Posterior cingulate gyrus (tissue), 11 donors: ENCODE results near the gene KLHL34.

ENCODE experiments used
- DNase-seq, 10 donors: peaks; one replicate each; pipeline versions ENCODE4 v3.0.0 to v3.0.0-alpha.2; 2020 to 2021; ENCODE audit warnings: mixed read lengths in 3 of 10
- intact Hi-C: fragments of 100-400 bp; cut with DNase I; formaldehyde crosslinking; loops from one replicate; pipeline ENCODE4 v1.15.1; 2023

The KLHL34 gene

GRCh38 chrX:21658152-21658737 lies at the start of gene KLHL34:
KLHL34 (minus strand) TSS chrX:21658330; CDS start chrX:21657788, 542 bp downstream.
- peak in 4 of 10 donors; percentile 8 to 79 (median 71) for DNase-seq
- intact Hi-C loops: no loop called here

- intact Hi-C loops: no loop called here
- no peak for DNase-seq
Measured at GRCh38 chrX:21705225-21705624, 47.1 kb upstream of the KLHL34 start.

DNA sequence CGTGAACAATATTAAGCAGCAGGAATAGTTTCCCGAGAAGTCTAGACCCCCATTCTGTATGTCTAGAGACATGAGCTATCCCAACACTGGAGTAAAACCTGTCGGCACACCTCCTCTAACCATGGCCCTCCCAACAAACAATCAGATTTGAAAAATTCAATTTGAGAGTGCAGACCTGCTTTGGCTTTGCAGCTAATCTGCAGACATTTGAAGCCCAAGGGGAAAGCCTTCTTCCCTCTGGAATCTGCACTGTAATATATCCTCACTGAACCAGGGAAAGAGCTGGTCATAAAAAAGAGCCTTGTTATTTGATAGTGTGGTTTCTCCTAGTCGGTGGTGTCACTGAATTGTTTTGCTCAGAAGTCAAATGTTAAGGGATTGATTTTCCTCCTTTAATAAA lies 44.6 kb upstream of the KLHL34 start:
- intact Hi-C loops: no loop called here
- no peak for DNase-seq

DNA sequence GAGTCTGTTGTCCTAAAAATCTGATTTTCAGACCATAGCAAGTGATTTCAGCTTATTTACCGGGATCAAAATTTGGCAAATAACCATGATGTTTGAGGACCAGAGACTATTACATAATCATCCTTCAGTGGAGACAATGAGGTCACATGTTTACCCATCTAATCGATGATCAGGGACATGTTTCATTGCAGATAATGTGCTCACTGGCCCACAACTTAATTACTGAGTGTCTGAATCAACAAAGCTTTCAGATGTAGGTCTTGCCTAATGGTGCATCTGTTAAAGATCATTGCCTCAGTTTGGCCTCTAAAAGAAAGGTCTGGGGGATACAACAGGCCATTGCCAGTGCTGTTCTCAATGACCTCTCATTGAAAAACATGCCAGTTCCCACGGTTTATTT lies 42.8 kb upstream of the KLHL34 start:
- no peak for DNase-seq

GRCh38 chrX:21700275-21700674 lies 42.1 kb upstream of the KLHL34 start:
- intact Hi-C loops: no loop called here
- DNase-seq: no peak

More for the DNA sequence above, 42.8 kb upstream of the KLHL34 start:
- intact Hi-C loops: no loop called here

- intact Hi-C loops: no loop called here
- DNase-seq: no peak
Measured at GRCh38 chrX:21699136-21699535, 41.0 kb upstream of the KLHL34 start.

DNA sequence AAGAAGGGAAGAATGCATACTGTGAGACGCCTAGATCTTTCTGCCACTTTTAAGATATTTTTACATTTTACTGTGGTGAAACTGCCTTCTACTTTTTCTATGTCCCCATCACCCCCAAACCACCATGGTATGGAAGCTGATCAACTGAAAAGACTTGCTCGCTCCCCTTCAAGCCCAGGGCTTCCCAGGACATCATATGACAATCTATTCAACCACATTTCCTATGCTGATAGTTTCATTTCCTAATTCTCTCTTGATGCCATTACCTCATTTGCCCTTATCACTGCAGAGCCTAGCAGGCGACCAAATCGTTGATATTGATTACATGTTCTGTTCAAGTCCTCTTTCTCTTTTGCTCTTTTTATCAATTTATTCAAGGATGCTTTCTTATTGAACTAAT lies 40.1 kb upstream of the KLHL34 start:
- no peak for DNase-seq
- intact Hi-C loops: no loop called here

DNA sequence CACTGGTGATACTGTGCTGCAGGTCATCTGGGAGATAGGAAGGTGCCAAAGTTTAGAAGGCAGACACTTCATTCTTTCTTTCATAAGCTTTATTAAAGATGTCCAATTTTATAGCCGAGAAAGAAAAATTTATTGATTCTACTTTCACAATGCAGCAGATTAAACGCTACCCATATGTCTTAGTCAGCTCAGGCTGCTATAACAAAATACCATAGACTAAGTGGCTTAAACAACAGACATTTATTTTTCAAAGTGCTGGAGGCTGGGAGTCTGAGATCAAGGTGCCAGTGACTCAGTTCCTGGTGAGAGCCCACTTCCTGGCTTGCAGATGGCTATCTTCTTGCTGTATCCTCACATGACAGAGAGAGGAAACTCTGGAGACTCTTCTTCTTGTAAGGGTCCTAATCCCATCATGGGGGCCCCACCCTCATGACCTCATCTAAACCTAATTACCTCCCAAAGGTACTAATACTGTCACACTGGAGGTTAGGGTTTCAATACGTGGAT lies 33.4 kb upstream of the KLHL34 start:
- intact Hi-C loops: no loop called here
- no peak for DNase-seq

- intact Hi-C loops: no loop called here
- no peak for DNase-seq
Measured at GRCh38 chrX:21683941-21684340, 25.8 kb upstream of the KLHL34 start.

DNA sequence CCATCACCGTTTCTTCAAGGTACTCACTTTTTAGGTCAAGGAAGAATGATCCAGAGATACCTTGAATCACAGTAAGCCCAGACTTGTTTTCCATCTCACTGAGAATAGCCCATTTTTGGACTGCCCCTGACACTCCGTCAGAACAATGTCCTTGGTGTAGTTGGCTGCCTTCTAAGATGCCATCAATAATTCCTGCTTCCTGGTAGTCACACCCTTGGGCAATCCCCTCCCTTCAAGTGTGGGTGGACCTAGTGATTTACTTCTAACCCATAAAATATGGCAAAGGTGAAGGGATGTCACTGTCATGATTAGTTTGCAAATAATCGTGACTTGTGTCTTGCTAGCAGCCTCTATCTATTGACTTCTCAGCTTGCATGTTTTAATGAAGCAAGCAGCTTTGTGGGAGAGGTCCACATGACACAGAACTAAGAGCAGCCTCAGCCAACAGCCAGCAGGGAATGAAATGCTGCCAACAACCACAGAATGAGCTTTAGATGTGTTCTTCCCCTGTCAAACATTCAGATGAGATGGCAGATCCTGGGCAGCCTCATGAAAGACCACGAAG lies 20.0 kb upstream of the KLHL34 start:
- intact Hi-C loops: no loop called here
- DNase-seq: no peak

DNA sequence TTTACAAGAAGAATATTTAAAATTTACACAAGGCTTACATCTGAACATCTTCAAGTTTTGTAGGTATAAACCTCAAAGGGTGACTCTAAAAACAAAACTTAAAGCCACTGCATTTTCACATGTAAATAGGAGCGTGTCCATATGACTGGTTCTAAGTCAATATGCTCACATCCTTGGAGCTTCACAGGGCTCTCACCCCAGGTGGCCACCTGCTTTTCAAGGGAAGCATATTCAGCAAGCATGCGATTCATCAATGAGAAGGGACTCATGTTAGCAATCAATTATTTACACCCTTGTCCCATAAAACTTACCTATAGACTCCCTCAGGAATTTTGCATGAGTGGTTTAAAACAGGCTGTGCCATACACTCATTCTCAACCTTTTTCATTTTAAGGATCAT lies 17.8 kb upstream of the KLHL34 start:
- intact Hi-C loops: no loop called here
- no peak for DNase-seq

DNA sequence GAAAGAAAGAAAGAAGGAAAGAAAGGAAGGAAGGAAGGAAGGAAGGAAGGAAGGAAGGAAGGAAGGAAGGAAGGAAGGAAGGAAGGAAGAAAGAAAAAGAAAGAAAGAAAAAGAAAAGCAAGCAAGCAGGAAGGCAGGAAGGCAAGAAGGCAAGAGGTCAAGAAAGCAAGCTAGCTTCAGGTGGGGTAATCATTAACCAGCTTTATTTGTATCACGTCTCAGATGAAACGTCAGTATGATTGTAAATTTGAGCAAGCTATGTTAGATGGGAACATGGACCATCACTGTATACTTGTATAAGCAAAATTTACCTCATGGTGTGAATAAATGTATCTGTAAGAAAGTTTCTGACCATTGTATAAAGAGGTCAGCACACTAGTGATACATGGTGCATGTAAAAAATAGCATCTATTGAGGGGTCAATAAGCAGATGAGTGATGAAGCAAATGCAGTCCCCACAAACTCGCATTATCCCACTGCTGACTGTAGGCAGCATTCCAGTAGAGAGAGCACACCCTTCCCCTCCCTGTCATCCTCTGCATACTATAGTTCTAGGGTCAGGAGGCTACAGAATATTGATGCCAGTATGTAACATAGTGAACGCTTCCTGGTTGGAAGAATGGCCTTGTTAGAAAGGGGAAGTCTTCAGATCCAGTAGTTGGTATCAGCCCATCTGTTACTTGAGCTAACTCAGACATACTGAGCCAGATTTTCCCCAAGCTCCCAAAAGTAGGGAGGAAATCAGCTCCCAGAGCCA lies 16.5 kb upstream of the KLHL34 start:
- no peak for DNase-seq
- intact Hi-C loops: no loop called here

DNA sequence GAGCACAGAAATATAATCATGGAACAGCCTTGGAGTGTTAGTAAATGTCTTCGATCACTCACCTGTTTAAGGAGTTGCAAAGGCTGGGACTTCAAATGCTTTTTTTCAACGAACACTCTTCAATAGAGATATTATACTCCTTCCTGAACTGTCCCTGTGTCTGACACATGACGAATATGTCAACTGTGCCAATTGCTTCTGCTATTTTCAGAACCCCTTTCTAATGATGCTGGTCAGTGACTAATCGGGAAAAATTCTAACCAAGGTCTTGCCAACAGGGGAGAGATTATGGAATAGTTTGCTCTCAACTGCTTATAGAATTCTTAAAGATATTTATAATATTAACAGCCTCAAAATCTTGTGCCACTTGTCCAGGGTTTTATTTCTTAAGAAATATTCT lies 8.5 kb upstream of the KLHL34 start:
- DNase-seq: no peak
- intact Hi-C loops: no loop called here

- intact Hi-C loops: no loop called here
- DNase-seq: no peak
Measured at GRCh38 chrX:21666252-21666651, 8.1 kb upstream of the KLHL34 start.

DNA sequence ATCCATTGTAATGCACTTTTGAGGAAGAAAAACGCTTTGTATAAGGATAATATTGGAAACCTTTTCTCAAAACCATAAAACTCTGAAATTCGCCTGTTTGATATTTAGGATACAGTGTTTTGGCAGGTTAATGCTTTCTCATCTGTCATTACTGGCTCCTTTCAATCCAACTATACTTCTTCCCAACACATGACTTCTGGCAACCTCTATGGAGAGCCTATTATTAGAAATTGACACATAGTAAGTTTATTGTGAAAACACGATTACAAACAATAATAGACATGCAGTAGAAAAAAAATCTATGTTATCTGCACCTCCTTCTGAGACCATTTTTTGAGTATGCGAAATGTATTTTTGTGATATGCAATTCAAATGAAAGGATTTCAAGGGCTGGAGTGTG lies 4.6 kb upstream of the KLHL34 start:
- intact Hi-C loops: no loop called here
- no peak for DNase-seq

DNA sequence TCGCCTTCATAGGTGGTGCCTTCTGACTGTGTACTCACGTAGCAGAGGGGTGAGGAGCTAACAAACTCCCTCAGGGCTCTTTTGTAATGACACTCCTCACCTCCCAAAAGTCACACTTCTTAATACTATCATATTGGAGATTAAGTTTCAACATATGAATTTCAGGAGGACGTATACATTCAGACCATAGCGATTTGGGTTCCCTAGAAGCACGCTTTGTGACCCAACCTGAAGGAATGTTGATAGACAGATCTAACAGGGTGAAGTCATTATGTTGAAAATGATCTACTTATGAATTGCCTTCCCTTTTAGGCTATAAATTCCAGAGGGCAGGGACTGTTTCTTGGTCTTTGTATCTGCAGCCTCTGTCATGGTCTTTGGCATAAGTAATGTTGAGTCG lies 3.2 kb upstream of the KLHL34 start:
- DNase-seq: no peak
- intact Hi-C loops: no loop called here

GRCh38 chrX:21660156-21660555 lies 2.0 kb upstream of the KLHL34 start:
- intact Hi-C loops: no loop called here
- DNase-seq: no peak

GRCh38 chrX:21659320-21659719 lies 1.2 kb upstream of the KLHL34 start:
- intact Hi-C loops: no loop called here
- DNase-seq: no peak

DNA sequence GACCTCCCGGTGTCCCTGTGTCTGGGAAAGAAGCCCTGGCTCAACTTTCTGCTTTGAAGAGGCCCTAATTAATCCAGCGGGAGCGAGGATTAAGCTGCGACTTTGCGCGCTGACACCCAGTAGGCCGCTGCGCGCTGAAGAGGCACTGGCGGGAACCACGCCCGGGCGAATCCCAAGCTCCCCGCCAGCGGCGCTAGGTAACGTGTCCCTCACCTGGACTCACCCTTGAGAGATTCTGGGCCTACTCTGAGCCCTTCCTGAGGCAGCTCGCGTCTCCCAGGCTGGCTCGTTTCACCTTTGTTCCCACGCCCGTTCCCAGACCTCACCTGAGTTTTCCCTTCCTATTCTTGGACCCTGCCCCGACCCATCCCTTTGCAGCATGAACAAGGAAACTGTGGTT lies 616 bp upstream of the KLHL34 start:
- peak in 4 of 10 donors; percentile 10 to 84 (median 77) for DNase-seq
- intact Hi-C loops: no loop called here

GRCh38 chrX:21657318-21658151 lies 595 bp downstream of the KLHL34 start:
- intact Hi-C loops: no loop called here
- DNase-seq: peak in 4 of 10 donors; percentile 9 to 78 (median 54)
